PC-9 (cell line): ENCODE results near the gene IFT88. TPM values are rescaled to one million over a fixed set of nuclear protein-coding genes. Genes with fewer than 3 reads are reported as not detected.

Experiments
- BruUV-seq: library from RNA; stranded (reverse); fragments of 400-500 nt; replicated peaks from 2 replicates; lab custom pipeline; 2021; lab: Mats Ljungman, UMichigan
- CTCF ChIA-PET: fragments of 300-600 bp; sonication (Branson Sonifier 250); formaldehyde crosslinking; loops from one replicate; lab custom pipeline; 2022; ENCODE audit warnings: antibody characterized with exemption; lab: Charles Lee
- POLR2A ChIA-PET: fragments of 300-600 bp; sonication (Branson Sonifier 250); formaldehyde crosslinking; loops from one replicate; lab custom pipeline; 2022; ENCODE audit warnings: antibody characterized with exemption; ENCODE audit not compliant: unreplicated experiment; lab: Charles Lee
- DNase-seq, 2 experiments: peaks; one replicate each; pipeline versions ENCODE4 v3.0.0 to v3.0.0-alpha.2; 2015 to 2022; ENCODE audit warnings: mixed read lengths in 1 of 2
- H2AFZ ChIP-seq: fragments of 200-600 bp; sonication (generic); 2 replicates; pipeline ENCODE4 v1.8.1; 2017; ENCODE audit warnings: antibody characterized with exemption
- H3F3A ChIP-seq: fragments of 200-600 bp; sonication (generic); 2 replicates; pipeline ENCODE4 v1.8.1; 2017; ENCODE audit warnings: antibody characterized with exemption, mild to moderate bottlenecking, low read depth; ENCODE audit not compliant: insufficient read depth
- H3K27ac ChIP-seq: fragments of 200-600 bp; sonication (generic); 2 replicates; pipeline ENCODE4 v1.6.1; 2016; ENCODE audit warnings: mixed run types
- H3K27me3 ChIP-seq: fragments of 200-600 bp; sonication (generic); 2 replicates; pipeline ENCODE4 v1.6.1; 2016; ENCODE audit warnings: low read depth, mixed run types; ENCODE audit not compliant: insufficient read depth
- H3K36me3 ChIP-seq: fragments of 200-600 bp; sonication (generic); 2 replicates; pipeline ENCODE4 v1.6.1; 2016; ENCODE audit warnings: low read depth, mixed run types
- H3K4me1 ChIP-seq: fragments of 200-600 bp; sonication (generic); replicated peaks from 2 replicates; pipeline ENCODE4 v1.6.1; 2016; ENCODE audit warnings: mixed run types; ENCODE audit not compliant: insufficient read depth
- H3K4me2 ChIP-seq: fragments of 200-600 bp; sonication (generic); 2 replicates; pipeline ENCODE4 v1.6.1; 2017; ENCODE audit warnings: mixed run types
- H3K4me3 ChIP-seq: fragments of 200-600 bp; sonication (generic); 2 replicates; pipeline ENCODE4 v1.6.1; 2016; ENCODE audit warnings: mixed run types
- H3K79me2 ChIP-seq: fragments of 200-600 bp; sonication (generic); 2 replicates; pipeline ENCODE4 v1.6.1; 2017; ENCODE audit warnings: low read depth, mixed run types
- H3K9me2 ChIP-seq: fragments of 200-600 bp; sonication (generic); 2 replicates; pipeline ENCODE4 v1.8.1; 2017; ENCODE audit warnings: mild to moderate bottlenecking; ENCODE audit not compliant: insufficient read depth
- H3K9me3 ChIP-seq: fragments of 200-600 bp; sonication (generic); 2 replicates; pipeline ENCODE4 v1.8.1; 2016; ENCODE audit warnings: low read depth; ENCODE audit not compliant: insufficient read depth
- H4K20me1 ChIP-seq: fragments of 200-600 bp; sonication (generic); 2 replicates; pipeline ENCODE4 v1.8.1; 2017; ENCODE audit not compliant: insufficient read depth
- CTCF ChIP-seq: fragments of 200-600 bp; sonication (generic); conservative IDR thresholded peaks from 2 replicates; pipeline ENCODE4 v1.6.1; 2017; ENCODE audit warnings: mixed run types, antibody characterized with exemption, mild to moderate bottlenecking, moderate library complexity
- EZH2 ChIP-seq: fragments of 200-600 bp; sonication (generic); IDR thresholded peaks from 2 replicates; pipeline ENCODE4 v1.8.0; 2017; ENCODE audit warnings: antibody characterized with exemption, low read depth
- intact Hi-C: fragments of 100-400 bp; cut with micrococcal nuclease; formaldehyde crosslinking; loops from one replicate; pipeline ENCODE4 v1.10.0; 2022; ENCODE audit not compliant: unreplicated experiment
- total RNA-seq: library from RNA; stranded (reverse); gene quantifications from 2 replicates; pipeline ENCODE4 v1.2.3, GENCODE V29; 2021

Gene IFT88
- total RNA-seq, 1 experiment from 2014 or later = 11.7 TPM

DNA sequence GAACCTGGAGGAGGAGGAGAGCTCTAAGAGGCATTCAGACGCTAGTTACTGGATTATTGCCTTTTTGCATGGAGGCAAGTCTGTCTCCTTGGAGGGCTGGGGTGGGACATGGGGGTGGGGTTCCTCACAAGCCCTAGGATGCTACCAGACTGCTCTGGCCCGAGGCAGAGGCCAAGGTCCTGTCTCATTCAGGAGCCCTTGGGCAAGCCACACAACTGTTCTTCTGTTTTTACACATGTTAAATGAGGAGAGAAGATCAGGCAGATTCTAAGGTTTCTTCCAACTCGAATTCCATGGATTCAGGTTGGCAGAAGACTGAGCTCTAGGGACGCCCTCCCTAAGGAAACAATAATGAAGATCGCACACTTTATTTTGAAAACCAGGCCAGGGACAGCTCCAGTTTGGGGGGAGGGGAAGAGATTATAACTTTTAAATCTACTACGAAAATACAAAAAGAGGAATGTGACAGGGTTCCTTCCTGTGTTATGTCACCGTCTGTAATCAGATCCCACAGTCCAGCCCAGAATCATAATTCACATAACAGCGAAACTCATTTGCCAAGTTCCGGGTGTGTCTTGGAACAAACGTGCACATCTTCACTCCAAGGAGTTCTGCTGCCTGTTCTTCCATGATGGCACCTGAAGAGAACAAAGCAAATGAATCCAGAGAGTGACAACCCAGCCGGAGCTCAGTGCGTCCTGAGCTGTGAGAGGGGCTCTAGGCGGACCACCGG is 161.8 kb downstream of the IFT88 start:
- no peak overlapping the region for H2AFZ ChIP-seq
- TF ChIP-seq EZH2 (no peak), CTCF (no peak)
- H4K20me1 ChIP-seq = no peaks in the 10 kb centered on the region
- CTCF ChIA-PET = no interaction called here
- H3K79me2 ChIP-seq = no peaks in the 10 kb centered on the region
- BruUV-seq = no TSS peak
- H3K9me2 ChIP-seq = no peaks in the 10 kb centered on the region
- no peaks in the 10 kb centered on the region for H3K4me1 ChIP-seq
- POLR2A ChIA-PET = no interaction called here
- H3K27ac ChIP-seq = no peak overlapping the region
- no peaks in the 10 kb centered on the region for H3F3A ChIP-seq
- no peak overlapping the region for H3K4me3 ChIP-seq
- H3K27me3 ChIP-seq = no peaks in the 10 kb centered on the region
- no peaks in the 10 kb centered on the region for H3K9me3 ChIP-seq
- intact Hi-C loops = no loop called here
- no peak overlapping the region for H3K4me2 ChIP-seq
- no peaks in the 10 kb centered on the region for H3K36me3 ChIP-seq
- no peak for DNase-seq

GRCh38 chr13:20729633-20730585 is 163.0 kb downstream of the IFT88 start:
- ChIA-PET CTCF (no interaction called here), POLR2A (no interaction called here)
- no TSS peak for BruUV-seq
- no peak for TF ChIP-seq CTCF
- no peak for TF ChIP-seq EZH2
- Histone ChIP-seq H3K9me3 (no peaks in the 10 kb centered on the region), H3K4me2 (no peak overlapping the region), H3F3A (no peaks in the 10 kb centered on the region), H3K27ac (no peak overlapping the region), H3K27me3 (no peaks in the 10 kb centered on the region), H3K9me2 (no peaks in the 10 kb centered on the region), H2AFZ (no peak overlapping the region), H3K36me3 (no peaks in the 10 kb centered on the region), H3K4me1 (no peaks in the 10 kb centered on the region), H3K79me2 (no peaks in the 10 kb centered on the region), H4K20me1 (no peaks in the 10 kb centered on the region), H3K4me3 (no peak overlapping the region)
- no peak for DNase-seq
- intact Hi-C loops = no loop called here

DNA sequence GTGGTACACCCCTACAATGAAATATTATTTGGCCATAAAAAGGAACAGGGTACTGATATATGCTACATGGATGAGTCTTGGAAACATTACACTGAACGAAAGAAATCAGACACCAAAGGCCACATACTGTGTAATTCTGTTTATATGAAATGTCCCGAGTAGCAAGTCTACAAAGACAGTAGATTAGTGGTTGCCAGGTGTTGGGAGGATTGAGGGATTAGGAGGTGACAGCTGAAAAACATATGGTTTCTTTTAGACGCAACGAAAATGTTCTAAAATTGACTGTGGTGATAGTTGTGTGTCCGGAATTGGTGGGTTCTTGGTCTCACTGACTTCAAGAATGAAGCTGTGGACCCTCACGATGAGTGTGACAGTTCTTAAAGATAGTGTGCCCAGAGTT is 171.7 kb downstream of the IFT88 start:
- Histone ChIP-seq H3K27me3 (no peaks in the 10 kb centered on the region), H3K9me2 (no peaks in the 10 kb centered on the region), H3K27ac (no peak overlapping the region), H3K4me1 (no peaks in the 10 kb centered on the region), H3K79me2 (no peaks in the 10 kb centered on the region), H3K4me2 (no peak overlapping the region), H4K20me1 (no peaks in the 10 kb centered on the region), H3K4me3 (no peak overlapping the region), H2AFZ (no peak overlapping the region), H3K36me3 (no peaks in the 10 kb centered on the region), H3K9me3 (no peaks in the 10 kb centered on the region), H3F3A (no peaks in the 10 kb centered on the region)
- intact Hi-C loops = no loop called here
- no peak for TF ChIP-seq CTCF
- TF ChIP-seq EZH2 = no peak
- CTCF ChIA-PET = no interaction called here
- no TSS peak for BruUV-seq
- POLR2A ChIA-PET = interaction anchor here (0.5 kb wide), 1 partner anchor 57 kb away, joined by 6 read pairs; no protein-coding TSS in a partner anchor
- no peak for DNase-seq
